Measurements from ENCODE around the gene MICAL3.

MICAL3 gene

GRCh38 chr22:17842386-17842785 lies 182.0 kb downstream of the MICAL3 start:
- DNase-seq (ENCODE audit: low read depth in 2 of 2): no peak

GRCh38 chr22:17841836-17842235 lies 182.5 kb downstream of the MICAL3 start:
- DNase-seq (ENCODE audit: low read depth in 2 of 2): no peak

GRCh38 chr22:17838180-17838865 lies 186.0 kb downstream of the MICAL3 start:
- DNase-seq (ENCODE audit: low read depth in 2 of 2): no peak

GRCh38 chr22:17836992-17837742 lies 187.2 kb downstream of the MICAL3 start:
- no peak for DNase-seq (ENCODE audit: low read depth in 2 of 2)

- no peak for DNase-seq (ENCODE audit: low read depth in 2 of 2)
These were observed 189.1 kb downstream of the MICAL3 start for GRCh38 chr22:17835256-17835655.

- DNase-seq (ENCODE audit: low read depth in 2 of 2): no peak
These were observed 190.9 kb downstream of the MICAL3 start for GRCh38 chr22:17833489-17833888.

- no peak for DNase-seq (ENCODE audit: low read depth in 2 of 2)
These were observed 191.7 kb downstream of the MICAL3 start for GRCh38 chr22:17832665-17833064.

GRCh38 chr22:17831501-17832251 lies 192.7 kb downstream of the MICAL3 start:
- no peak for DNase-seq (ENCODE audit: low read depth in 2 of 2)

- peak; percentile 49 to 55 for DNase-seq (ENCODE audit: low read depth in 2 of 2)
These were observed 194.1 kb downstream of the MICAL3 start for GRCh38 chr22:17830043-17830961.

- DNase-seq (ENCODE audit: low read depth in 2 of 2): no peak
These were observed 194.7 kb downstream of the MICAL3 start for GRCh38 chr22:17829695-17830042.

- DNase-seq (ENCODE audit: low read depth in 2 of 2): no peak
These were observed 195.8 kb downstream of the MICAL3 start for GRCh38 chr22:17828502-17829080.

GRCh38 chr22:17827466-17827865 lies 196.9 kb downstream of the MICAL3 start:
- DNase-seq (ENCODE audit: low read depth in 2 of 2): no peak

GRCh38 chr22:17825876-17826550 lies 198.3 kb downstream of the MICAL3 start:
- no peak for DNase-seq (ENCODE audit: low read depth in 2 of 2)

- DNase-seq (ENCODE audit: low read depth in 2 of 2): no peak
These were observed 199.9 kb downstream of the MICAL3 start for GRCh38 chr22:17824457-17824856.

GRCh38 chr22:17823964-17824363 lies 200.4 kb downstream of the MICAL3 start:
- no peak for DNase-seq (ENCODE audit: low read depth in 2 of 2)

- DNase-seq (ENCODE audit: low read depth in 2 of 2): no peak
These were observed 201.1 kb downstream of the MICAL3 start for GRCh38 chr22:17823226-17823625.

GRCh38 chr22:17822087-17822486 lies 202.3 kb downstream of the MICAL3 start:
- DNase-seq (ENCODE audit: low read depth in 2 of 2): no peak

- DNase-seq (ENCODE audit: low read depth in 2 of 2): no peak
These were observed 203.4 kb downstream of the MICAL3 start for GRCh38 chr22:17820879-17821439.

GRCh38 chr22:17818649-17819048 lies 205.7 kb downstream of the MICAL3 start:
- DNase-seq (ENCODE audit: low read depth in 2 of 2): no peak

GRCh38 chr22:17818180-17818579 lies 206.2 kb downstream of the MICAL3 start:
- no peak for DNase-seq (ENCODE audit: low read depth in 2 of 2)

All from fibroblast of skin of left quadriceps (primary cell).